GM04504 (cell line): ENCODE measurements around the gene RASA3.
A peak's percentile ranks its signal among the peaks of the same experiment; 100 is the strongest.

ENCODE experiments used
- DNase-seq: peaks from one replicate; pipeline ENCODE4 v3.0.0-alpha.2; 2012; ENCODE audit warnings: low read depth

RASA3 gene

GRCh38 chr13:114004420-114005205 is 127.8 kb downstream of the RASA3 start:
- DNase-seq: no peak

DNA sequence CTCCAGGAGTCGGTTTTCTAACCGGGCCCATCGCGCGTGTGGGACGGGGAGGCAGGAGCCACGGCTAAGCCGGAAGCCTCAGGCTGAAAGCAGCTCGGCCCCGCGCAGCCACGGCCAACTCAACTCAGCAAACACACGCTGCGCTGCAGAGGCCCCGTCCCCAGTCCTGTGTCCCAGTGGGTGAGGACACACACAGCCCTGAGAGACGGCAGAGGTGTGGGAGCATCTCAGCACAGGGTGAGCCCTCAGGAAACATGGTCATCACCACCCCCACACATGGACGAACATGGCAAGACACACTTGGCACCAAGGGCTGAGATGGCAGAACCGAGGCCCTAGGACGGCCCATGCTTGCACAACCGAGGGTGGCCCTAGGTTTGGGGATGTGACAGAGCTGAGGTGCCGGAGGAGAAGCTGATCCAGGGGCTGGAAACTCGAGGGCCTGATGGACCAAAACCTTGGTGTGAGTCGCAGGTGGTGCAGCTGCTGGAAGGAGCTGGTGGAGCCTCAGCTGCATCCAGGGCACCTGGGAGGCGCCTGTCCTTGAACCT is 129.6 kb downstream of the RASA3 start:
- DNase-seq: no peak

DNA sequence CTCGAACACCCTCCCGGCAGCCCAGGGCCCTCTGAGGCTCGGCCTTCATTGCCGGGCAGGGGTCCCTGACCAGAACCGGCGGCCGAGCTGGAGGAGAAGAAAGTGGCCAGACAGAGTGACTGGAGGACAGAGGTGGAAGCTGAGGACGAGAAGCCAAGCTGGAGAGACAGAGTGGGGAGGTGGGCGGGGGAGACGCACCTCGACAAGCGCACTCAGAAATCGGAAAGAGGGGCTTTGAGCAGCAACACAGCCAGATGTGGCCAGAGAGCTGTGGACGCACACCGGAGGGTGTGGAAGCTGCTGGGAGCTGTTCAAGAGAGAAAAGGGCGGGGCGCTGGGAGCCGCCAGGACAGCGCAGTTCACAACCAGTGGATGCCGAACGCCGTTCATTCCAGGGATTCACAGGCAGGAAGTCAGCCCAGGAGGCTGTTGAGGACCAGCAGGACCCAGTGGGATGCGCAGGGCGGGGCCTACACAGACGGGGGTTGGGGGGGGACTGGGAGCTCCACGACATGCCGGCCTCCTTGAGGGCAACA is 130.3 kb downstream of the RASA3 start:
- no peak for DNase-seq

DNA sequence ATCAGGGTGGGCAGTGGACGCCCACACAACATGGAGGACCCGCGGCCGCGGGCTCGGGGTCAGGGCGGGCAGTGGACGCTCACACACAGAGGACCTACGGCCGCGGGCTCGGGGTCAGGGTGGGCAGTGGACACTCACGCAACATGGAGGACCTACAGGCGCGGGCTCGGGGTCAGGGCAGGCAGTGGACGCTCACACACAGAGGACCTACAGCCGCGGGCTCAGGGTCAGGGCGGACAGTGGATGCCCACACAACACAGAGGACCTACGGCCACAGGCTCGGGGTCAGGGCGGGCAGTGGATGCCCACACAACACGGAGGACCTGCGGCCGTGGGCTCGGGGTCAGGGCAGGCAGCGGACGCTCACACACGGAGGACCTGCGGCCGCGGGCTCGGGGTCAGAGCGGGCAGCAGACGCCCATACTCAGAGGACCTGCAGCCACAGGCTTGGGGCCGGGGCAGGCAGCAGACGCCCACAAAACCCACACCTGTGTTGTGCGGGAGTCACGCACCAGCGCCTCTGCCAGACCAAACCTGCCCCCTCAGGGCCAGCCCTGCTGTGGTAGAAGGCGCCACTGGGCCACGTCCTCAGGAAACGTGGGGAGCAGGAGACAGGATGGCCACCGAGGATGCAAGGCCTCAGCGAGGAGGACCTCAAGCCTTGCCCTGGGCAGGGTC is 131.0 kb downstream of the RASA3 start:
- DNase-seq: no peak

DNA sequence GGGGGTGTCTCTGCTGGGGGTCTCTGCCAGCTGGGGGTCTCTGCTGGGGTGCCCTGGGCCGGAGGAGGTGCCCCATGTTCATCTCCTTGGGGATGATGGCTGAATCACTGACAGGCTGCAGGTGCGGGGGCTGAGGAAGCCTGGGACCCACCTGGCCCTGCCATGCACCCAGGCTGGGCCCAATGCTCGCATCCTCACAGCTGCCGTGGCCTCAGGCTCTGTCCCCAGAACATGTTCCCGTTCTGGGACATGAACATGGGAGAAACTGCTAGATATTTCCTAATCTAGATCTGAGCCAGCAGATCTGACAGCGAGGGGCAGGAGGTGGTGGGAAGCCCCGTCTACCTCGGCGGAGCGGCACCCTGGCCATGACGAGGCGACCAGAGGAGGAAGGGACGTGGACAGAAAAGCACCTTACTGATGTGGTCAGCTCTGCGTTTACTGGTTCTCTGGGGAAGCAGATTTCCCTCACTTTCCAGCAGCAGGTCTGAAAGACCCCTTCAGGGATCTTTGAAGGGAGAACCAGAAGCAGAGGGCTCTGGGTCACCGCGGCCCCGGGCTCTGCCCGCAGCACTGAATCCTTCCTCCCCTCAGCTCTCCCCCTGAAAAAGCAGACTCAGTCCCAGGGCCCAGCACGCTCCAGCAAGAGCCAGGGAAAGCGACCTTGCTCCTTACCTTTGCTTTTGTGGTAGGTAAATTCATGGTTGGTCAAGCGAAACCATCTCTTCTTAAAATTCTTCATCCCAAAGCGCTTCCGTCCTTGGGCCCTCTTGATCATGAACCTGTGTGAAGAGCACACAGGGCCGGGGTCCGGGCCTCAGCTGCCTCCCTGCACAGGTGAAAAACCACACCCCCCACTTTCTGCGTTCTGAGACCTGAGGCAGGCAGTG is 132.0 kb downstream of the RASA3 start:
- no peak for DNase-seq

DNA sequence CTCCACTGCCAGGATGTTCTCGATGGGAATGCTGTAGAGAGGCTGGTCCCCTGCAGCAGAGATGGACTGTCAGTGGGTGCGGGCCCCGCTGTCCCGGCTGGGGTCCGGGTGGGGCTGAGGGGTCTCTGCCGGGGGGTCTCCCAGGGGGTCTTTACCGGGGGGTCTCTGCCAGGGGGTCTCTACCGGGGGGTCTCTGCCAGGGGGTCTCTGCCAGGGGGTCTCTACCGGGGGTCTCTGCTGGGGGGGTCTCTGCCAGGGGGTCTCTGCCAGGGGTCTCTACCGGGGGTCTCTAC is 132.9 kb downstream of the RASA3 start:
- DNase-seq: no peak

GRCh38 chr13:113998781-113999617 is 133.4 kb downstream of the RASA3 start:
- DNase-seq: no peak

GRCh38 chr13:113997845-113998751 is 134.3 kb downstream of the RASA3 start:
- DNase-seq: peak; percentile 19

DNA sequence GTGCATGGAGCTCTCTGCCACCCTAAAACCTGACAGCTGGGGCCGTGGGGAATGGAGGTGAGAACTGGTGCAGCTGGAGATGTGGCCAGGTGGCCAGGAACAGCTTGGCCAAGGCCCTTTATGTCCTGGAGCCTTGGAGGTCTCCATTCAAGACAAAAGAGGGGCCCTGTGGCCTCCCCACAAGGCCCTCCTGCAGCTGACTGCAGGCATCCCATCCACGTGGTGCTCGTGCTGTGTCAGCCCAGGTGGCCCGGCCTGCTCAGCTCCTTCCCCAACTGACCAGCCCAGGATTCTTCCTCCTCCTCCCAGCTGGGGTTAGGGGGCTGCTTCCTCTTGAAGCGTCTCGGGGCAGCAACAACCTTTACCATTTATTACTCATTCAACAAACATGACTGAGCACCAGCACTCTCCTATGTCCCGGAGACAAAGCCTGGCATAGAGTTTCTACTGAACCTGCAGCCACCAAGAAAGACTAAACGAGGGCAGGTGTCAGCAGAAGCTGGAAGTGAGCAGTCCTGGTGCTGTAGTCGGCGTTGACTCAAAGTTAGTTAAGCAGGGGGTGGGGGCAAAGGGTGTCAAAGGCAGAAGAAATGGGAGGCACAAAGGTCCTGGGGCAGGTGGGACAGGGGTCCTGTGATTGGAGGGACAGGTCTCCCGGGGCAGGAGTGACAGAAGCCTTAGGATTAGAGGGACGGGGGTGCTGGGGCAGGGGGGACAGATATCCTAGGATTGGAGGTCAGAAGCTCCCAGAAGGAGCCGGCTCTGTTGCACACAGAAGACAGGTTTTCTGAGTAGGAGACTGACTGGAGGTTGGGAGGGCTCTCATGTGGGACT is 135.3 kb downstream of the RASA3 start:
- DNase-seq: no peak

DNA sequence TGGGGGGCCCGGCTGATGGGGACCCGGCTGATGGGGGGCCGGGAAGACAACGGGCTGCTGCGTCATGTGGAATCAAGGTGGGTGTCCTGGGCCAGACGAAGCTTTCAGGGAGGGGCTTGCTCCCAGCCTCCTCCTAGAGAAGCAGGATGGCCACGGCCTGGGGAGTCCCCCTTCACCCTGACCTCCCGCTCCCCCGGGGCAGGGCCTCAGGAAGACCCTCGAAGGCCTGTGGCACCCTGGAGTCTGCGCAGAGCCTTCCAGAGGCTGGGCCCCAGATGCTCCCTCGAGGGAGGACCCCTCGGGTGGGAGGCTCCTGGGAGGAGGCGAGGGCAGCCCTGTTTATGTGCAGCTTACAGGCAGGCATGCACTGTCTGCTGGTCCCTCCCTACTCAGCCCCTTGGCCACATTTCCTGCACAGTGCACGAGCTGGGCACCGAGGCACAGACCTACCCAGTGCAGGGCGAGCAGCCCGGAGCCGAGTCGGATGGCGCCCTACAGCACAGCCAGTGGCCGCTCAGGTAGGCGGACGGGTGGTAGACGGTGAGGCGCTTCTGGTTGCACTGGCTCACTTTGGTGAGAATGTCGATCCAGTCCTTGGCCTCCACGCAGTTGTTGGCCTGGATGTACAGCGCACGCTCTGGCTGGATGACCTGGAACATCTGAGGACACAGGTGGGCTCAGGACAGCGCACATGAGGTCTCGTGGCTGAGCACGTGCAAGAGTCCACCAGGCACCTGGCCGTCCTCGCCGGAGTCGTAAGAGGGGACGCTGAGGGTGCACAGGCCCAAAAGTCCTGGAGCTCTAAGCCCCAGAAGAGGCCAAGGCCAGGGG is 136.1 kb downstream of the RASA3 start:
- no peak for DNase-seq

GRCh38 chr13:113995051-113995601 is 137.3 kb downstream of the RASA3 start:
- no peak for DNase-seq

- DNase-seq: no peak
These were observed 140.0 kb downstream of the RASA3 start for GRCh38 chr13:113992276-113993005.

DNA sequence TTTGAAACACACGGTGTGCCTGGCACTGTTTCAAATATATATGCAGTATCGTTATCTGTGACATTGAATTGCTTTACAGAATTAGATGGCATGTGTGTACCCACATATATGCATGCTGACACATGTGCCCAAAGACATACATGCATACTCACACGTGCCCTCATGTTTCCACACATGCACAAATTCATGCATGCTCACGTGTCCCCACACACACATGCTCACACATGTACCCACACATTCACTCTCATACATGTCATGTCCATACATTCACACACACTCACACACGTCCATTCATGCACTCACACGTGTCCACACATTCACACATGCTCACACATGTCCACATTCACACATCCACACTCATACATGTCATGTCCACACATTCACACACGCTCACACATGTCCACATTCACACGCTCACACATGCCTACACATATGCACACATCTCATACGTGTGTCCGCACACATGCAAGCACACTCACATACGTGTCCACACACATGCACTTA is 140.7 kb downstream of the RASA3 start:
- no peak for DNase-seq

- DNase-seq: no peak
These were observed 141.2 kb downstream of the RASA3 start for GRCh38 chr13:113991191-113991669.

- DNase-seq: no peak
These were observed 142.0 kb downstream of the RASA3 start for GRCh38 chr13:113990321-113990837.

DNA sequence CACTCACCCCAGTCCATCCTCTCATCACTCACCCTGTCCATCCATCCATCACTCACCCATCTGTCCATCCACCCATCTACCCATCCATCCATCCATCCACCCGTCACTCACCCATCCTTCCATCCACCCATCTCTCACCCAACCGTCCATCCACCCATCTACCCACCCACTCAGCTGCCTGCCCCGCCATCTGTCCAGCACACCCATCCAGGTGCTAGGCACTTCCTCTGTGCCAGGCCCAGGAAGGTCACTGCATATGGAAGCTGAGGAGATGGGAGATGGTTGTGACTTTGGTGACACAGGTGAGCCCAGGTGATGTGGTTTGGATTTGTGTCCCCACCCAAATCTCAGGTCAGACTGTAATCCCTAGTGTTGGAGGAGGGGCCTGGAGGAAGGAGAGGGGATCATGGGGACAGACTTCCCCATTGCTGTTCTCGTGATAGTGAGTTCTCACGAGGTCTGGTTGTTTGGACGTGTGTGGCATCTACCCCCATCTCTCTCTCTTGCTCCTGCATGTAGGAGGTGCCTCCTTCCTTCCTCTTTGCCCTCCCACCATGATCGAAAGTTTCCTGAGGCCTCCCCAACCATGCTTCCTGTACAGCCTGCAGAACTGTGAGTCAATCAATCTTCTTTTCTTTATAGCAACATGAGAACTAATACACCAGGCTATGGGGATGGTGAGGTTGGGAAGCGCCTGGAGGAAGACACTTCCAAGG is 142.7 kb downstream of the RASA3 start:
- DNase-seq: no peak
